H7 (cell line): ENCODE data around the gene WDR87. TPM values are rescaled to one million over a fixed set of nuclear protein-coding genes. Genes with fewer than 3 reads are reported as not detected.
A peak's percentile ranks its signal among the peaks of the same experiment; 100 is the strongest.
"Not testable (repeated sequence)": the region's sequence is repeated elsewhere in the genome, so short reads cannot be mapped to it uniquely, and the experiment has no call there.

Source experiments
- DNase-seq: peaks from one replicate; pipeline ENCODE4 v3.0.0; 2012
- H3K27me3 ChIP-seq: 2 replicates; pipeline ENCODE4 v1.6.0; 2011; ENCODE audit warnings: mild to moderate bottlenecking, low read length; ENCODE audit not compliant: control insufficient read depth, insufficient read depth
- H3K36me3 ChIP-seq: replicated peaks from 2 replicates; pipeline ENCODE4 v1.5.1; 2011; ENCODE audit warnings: low read length; ENCODE audit not compliant: control insufficient read depth, insufficient read depth
- H3K4me3 ChIP-seq: 2 replicates; pipeline ENCODE4 v1.5.1; 2011; ENCODE audit warnings: low read depth, mild to moderate bottlenecking, control low read depth, low read length, moderate library complexity; ENCODE audit not compliant: insufficient read depth
- total RNA-seq: library from RNA; depleted of rRNA; stranded (reverse); fragments of >200 nt; shearing (Covaris generic); gene quantifications from 2 replicates; pipeline ENCODE4 v1.2.3, GENCODE V29; 2014; rRNA removed

Gene WDR87
- total RNA-seq, 1 experiment from 2014 or later: not detected

DNA sequence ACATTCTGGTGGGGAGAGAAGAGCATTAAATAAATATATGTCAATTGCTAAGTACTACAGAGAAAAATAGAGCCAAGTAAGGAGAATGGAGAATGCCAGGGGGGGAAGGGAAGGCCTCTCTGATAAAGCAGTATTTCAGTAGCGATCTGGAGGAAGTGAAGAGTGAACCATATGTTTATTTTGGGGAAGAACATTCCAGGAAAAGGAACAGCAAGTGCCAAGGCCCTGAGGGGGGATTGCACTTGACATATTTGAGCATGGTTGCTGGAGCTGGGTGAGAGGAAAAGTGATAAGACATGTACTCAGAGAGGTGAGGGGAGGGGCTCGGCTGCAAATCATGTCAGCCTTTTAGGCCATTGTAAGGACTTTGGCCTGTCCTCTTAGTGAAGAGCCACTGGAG, 30.4 kb downstream of the WDR87 start:
- DNase-seq: no peak
- Histone ChIP-seq H3K36me3 (no peaks in the 10 kb centered on the region), H3K4me3 (no peak overlapping the region)

GRCh38 chr19:37874784-37875183, 31.6 kb downstream of the WDR87 start:
- no peaks in the 10 kb centered on the region for H3K36me3 ChIP-seq
- H3K27me3 ChIP-seq: no peaks in the 10 kb centered on the region
- peak; percentile 16 for DNase-seq
- H3K4me3 ChIP-seq: no peak overlapping the region

More for the DNA sequence above, 30.4 kb downstream of the WDR87 start:
- H3K27me3 ChIP-seq: no peaks in the 10 kb centered on the region

DNA sequence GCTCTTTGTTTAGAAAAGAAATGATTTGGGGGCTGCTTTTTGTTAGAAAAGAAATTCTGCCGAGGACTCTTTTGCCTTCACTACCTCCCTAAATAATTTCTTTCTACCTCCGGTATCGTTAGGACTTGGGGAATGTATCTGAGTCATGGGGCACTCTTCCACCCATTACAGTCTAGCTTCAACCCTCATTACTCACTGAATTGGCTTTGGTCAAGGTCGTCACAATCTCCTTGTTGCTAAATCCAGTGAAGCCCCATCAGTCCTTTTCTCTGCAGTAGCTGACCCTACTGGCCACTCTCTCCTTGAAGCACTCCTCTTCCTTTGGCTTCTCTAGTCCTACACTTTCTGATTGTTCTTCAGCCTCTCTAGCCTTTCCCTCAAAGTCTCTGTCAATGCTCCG, 34.0 kb downstream of the WDR87 start:
- no peak for DNase-seq
- no peak overlapping the region for H3K4me3 ChIP-seq
- no peaks in the 10 kb centered on the region for H3K27me3 ChIP-seq
- H3K36me3 ChIP-seq: no peaks in the 10 kb centered on the region

DNA sequence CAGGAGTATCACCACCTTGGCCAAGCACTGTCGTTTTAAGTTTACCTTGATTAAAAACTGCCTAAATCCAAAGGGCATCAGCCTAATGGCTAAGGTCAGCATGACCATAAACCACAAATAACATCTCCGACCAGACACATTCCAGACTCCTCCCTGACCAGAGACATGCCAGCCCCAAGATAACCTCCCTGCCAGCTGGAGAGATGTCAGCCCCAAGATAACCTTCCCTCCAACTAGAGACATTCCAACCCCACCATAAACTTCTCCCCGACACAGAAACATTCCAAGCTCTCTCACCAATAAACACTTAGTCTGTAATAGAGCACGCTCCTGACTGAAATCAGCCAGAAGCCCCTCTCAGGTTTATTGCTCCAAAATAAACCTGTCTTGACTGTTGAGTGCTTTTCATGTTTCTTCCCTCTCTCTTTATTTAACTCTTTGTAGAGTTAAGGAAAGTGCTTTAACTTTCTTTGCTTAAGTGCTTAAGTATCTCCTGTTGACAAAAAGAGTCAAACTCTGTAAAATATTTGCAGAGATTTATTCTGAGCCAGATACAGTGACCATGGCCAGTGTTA, 36.5 kb downstream of the WDR87 start:
- no peaks in the 10 kb centered on the region for H3K36me3 ChIP-seq
- no peak overlapping the region for H3K4me3 ChIP-seq
- DNase-seq: no peak
- H3K27me3 ChIP-seq: no peaks in the 10 kb centered on the region

GRCh38 chr19:37867831-37868230, 38.6 kb downstream of the WDR87 start:
- H3K27me3 ChIP-seq: no peaks in the 10 kb centered on the region
- no peak for DNase-seq

DNA sequence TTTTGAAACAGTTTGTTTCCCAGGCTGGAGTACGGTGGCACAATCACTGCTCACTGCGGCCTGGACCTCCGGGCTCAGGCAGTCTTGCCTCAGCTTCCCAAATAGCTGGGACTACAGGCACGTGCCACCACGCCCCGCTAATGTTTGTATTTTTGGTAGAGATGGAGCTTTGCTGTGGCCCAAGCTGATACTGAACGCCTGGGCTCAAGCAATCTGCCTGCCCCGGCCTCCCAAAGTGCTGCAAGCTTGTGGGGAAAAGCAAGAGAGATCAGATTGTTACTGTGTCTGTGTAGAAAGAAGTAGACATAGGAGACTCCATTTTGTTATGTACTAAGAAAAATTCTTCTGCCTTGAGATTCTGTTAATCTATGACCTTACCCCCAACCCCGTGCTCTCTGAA, 40.5 kb downstream of the WDR87 start:
- not testable (repeated sequence) for H3K36me3 ChIP-seq, H3K27me3 ChIP-seq, DNase-seq

More at GRCh38 chr19:37867831-37868230, 38.6 kb downstream of the WDR87 start:
- Histone ChIP-seq H3K4me3 (no peak overlapping the region), H3K36me3 (no peaks in the 10 kb centered on the region)

DNA sequence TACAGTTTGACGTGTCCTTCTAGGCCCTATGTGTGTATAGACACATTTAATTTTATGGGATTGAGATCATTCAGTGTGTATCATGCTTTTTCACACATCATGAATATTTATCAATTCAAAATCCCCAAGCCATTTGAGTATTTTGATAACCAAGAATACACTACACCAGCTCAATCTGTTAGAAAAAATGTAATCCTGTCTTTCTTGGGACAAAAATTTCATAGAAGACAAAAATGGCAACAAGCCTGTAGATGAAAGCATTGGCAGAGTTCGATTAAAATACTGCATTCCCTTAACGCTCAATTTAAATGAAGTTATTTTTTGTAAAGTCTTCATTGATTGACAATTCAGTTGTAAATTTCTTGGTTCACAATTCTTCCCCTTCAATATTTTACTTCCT, 41.9 kb downstream of the WDR87 start:
- DNase-seq: no peak
- no peaks in the 10 kb centered on the region for H3K27me3 ChIP-seq
- H3K36me3 ChIP-seq: no peaks in the 10 kb centered on the region
- no peak overlapping the region for H3K4me3 ChIP-seq

More for the DNA sequence above, 40.5 kb downstream of the WDR87 start:
- H3K4me3 ChIP-seq: not testable (repeated sequence)

- DNase-seq: peak; percentile 40
- Histone ChIP-seq H3K27me3 (no peaks in the 10 kb centered on the region), H3K4me3 (no peak overlapping the region), H3K36me3 (no peaks in the 10 kb centered on the region)
Measured at GRCh38 chr19:37855098-37855497, 51.3 kb downstream of the WDR87 start.

- no peak overlapping the region for H3K4me3 ChIP-seq
- H3K27me3 ChIP-seq: no peaks in the 10 kb centered on the region
- H3K36me3 ChIP-seq: no peaks in the 10 kb centered on the region
- DNase-seq: no peak
Measured at GRCh38 chr19:37845932-37846331, 60.5 kb downstream of the WDR87 start.

Other genes starting within 250 kb of the WDR87 start
- gene ZNF607, start 186.8 kb downstream of the WDR87 start, total RNA-seq: 5.7 and 11.0 TPM in 2 replicates
- 2.4 and 3.0 TPM in 2 replicates for gene ZNF573, start 127.0 kb downstream of the WDR87 start, total RNA-seq
- 13.4 and 20.0 TPM in 2 replicates for gene SIPA1L3, start 614 bp upstream of the WDR87 start, total RNA-seq